GM23338 (cell line): ENCODE data around the gene MYL6. TPM values are rescaled to one million over a fixed set of nuclear protein-coding genes. Genes with fewer than 3 reads are reported as not detected.

Experiments used
- ATAC-seq: fragments of 200-7000 bp; cut with Tn5 transposase; 3 replicates; pipeline ENCODE4 v1.9.1; 2020
- DNase-seq: peaks from one replicate; pipeline ENCODE4 v3.0.0-alpha.2; 2015; ENCODE audit warnings: low spot score
- H2AFZ ChIP-seq: fragments of 200-600 bp; sonication (generic); 2 replicates; pipeline ENCODE4 v1.8.0; 2016; ENCODE audit warnings: antibody characterized with exemption, mild to moderate bottlenecking, moderate library complexity
- H3F3A ChIP-seq: fragments of 200-600 bp; sonication (generic); replicated peaks from 2 replicates; pipeline ENCODE4 v1.8.0; 2017; ENCODE audit warnings: antibody characterized with exemption, mixed run types, low read depth
- H3K27ac ChIP-seq: fragments of 200-600 bp; sonication (generic); 2 replicates; pipeline ENCODE4 v1.6.1; 2016; ENCODE audit warnings: low read depth
- H3K27me3 ChIP-seq: fragments of 200-600 bp; sonication (generic); 2 replicates; pipeline ENCODE4 v1.8.0; 2016; ENCODE audit warnings: mild to moderate bottlenecking, mixed run types, moderate library complexity; ENCODE audit not compliant: insufficient read depth
- H3K36me3 ChIP-seq: fragments of 200-600 bp; sonication (generic); 2 replicates; pipeline ENCODE4 v1.8.0; 2016; ENCODE audit warnings: mild to moderate bottlenecking; ENCODE audit not compliant: insufficient read depth
- H3K4me1 ChIP-seq: fragments of 200-600 bp; sonication (generic); 2 replicates; pipeline ENCODE4 v1.8.0; 2016; ENCODE audit warnings: mild to moderate bottlenecking, moderate library complexity; ENCODE audit not compliant: insufficient read depth
- H3K4me2 ChIP-seq: fragments of 200-600 bp; sonication (generic); 2 replicates; pipeline ENCODE4 v1.7.1; 2017; ENCODE audit warnings: mixed run types
- H3K4me3 ChIP-seq: fragments of 200-600 bp; sonication (generic); 2 replicates; pipeline ENCODE4 v1.6.1; 2016; ENCODE audit warnings: mixed run types
- H3K79me2 ChIP-seq: fragments of 200-600 bp; sonication (generic); replicated peaks from 2 replicates; pipeline ENCODE4 v1.8.0; 2017; ENCODE audit warnings: mild to moderate bottlenecking; ENCODE audit not compliant: insufficient read depth
- H3K9me2 ChIP-seq: fragments of 200-600 bp; sonication (generic); 2 replicates; pipeline ENCODE4 v1.8.0; 2017; ENCODE audit not compliant: insufficient read depth
- H4K20me1 ChIP-seq: fragments of 200-600 bp; sonication (generic); replicated peaks from 2 replicates; pipeline ENCODE4 v1.8.0; 2017; ENCODE audit warnings: mild to moderate bottlenecking; ENCODE audit not compliant: insufficient read depth
- H3K27ac Mint-ChIP-seq: 2 replicates; pipeline ENCODE4 v1.8.0; 2020; ENCODE audit warnings: inconsistent platforms, mild to moderate bottlenecking, moderate library complexity, mixed read lengths
- H3K27me3 Mint-ChIP-seq: 3 replicates; pipeline ENCODE4 v1.8.0; 2022; ENCODE audit warnings: low read depth, mild to moderate bottlenecking, moderate library complexity, mixed read lengths, inconsistent platforms; ENCODE audit not compliant: insufficient read depth, poor library complexity
- H3K36me3 Mint-ChIP-seq: 3 replicates; pipeline ENCODE4 v1.8.0; 2021; ENCODE audit warnings: low read depth, mild to moderate bottlenecking, inconsistent platforms, moderate library complexity, mixed read lengths
- H3K4me1 Mint-ChIP-seq: 3 replicates; pipeline ENCODE4 v1.8.0; 2020; ENCODE audit warnings: mild to moderate bottlenecking, inconsistent platforms, mixed read lengths
- H3K4me3 Mint-ChIP-seq: 3 replicates; pipeline ENCODE4 v1.8.0; 2021; ENCODE audit warnings: moderate library complexity, mild to moderate bottlenecking, inconsistent platforms, mixed read lengths
- H3K9me3 Mint-ChIP-seq: 3 replicates; pipeline ENCODE4 v1.8.0; 2020; ENCODE audit warnings: moderate library complexity, mild to moderate bottlenecking, inconsistent platforms, mixed read lengths
- CTCF ChIP-seq, 2 experiments: fragments of 200-600 bp in 1 of 2; sonication (generic) in 1 of 2; conservative IDR thresholded peaks; 2 replicates each; pipeline versions ENCODE4 v1.5.1 to v1.6.1; 2016 to 2017; ENCODE audit warnings: antibody characterized with exemption in 2 of 2, low read depth in 2 of 2, mild to moderate bottlenecking in 2 of 2, moderate library complexity in 1 of 2
- EZH2phosphoT487 ChIP-seq: fragments of 200-600 bp; sonication (generic); IDR thresholded peaks from one replicate; pipeline ENCODE4 v1.8.1; 2018; ENCODE audit warnings: antibody characterized with exemption; ENCODE audit not compliant: unreplicated experiment
- JUNB ChIP-seq: IDR thresholded peaks from one replicate; pipeline ENCODE4 v1.6.1; 2016; ENCODE audit warnings: antibody characterized with exemption; ENCODE audit not compliant: unreplicated experiment
- NANOG ChIP-seq: IDR thresholded peaks from 2 replicates; pipeline ENCODE4 v1.6.1; 2016; ENCODE audit warnings: antibody characterized with exemption, borderline replicate concordance
- POLR2AphosphoS5 ChIP-seq: IDR thresholded peaks from 2 replicates; pipeline ENCODE4 v1.6.1; 2016; ENCODE audit warnings: antibody characterized with exemption, low read depth
- REST ChIP-seq: IDR thresholded peaks from one replicate; pipeline ENCODE4 v1.6.1; 2018; ENCODE audit warnings: antibody characterized with exemption; ENCODE audit not compliant: unreplicated experiment
- STAT1 ChIP-seq: IDR thresholded peaks from one replicate; pipeline ENCODE4 v1.6.1; 2016; ENCODE audit warnings: antibody characterized with exemption; ENCODE audit not compliant: unreplicated experiment
- ZNF331 ChIP-seq: fragments of 250-450 bp; sonication (Bioruptor Pico); IDR thresholded peaks from 2 replicates; pipeline ENCODE4 v1.5.0; 2020; ENCODE audit warnings: low read depth, mild to moderate bottlenecking, moderate library complexity
- ZNF462 ChIP-seq: fragments of 250-450 bp; sonication (Bioruptor Pico); IDR thresholded peaks from 2 replicates; pipeline ENCODE4 v1.5.0; 2020; ENCODE audit warnings: mild to moderate bottlenecking, moderate library complexity
- polyA plus RNA-seq: library from polyadenylated mRNA; unstranded; fragments of >200 nt; fragmentation: Nextera tagmentation; extraction: Ambion mirVana; gene quantifications from 2 replicates; pipeline ENCODE4 v1.2.1, GENCODE V29; 2016
- total RNA-seq: library from RNA; depleted of rRNA; stranded (reverse); fragments of >200 nt; shearing (Covaris generic); gene quantifications from 2 replicates; pipeline ENCODE4 v1.2.3, GENCODE V29; 2014

The MYL6 gene
- total and polyA plus RNA-seq, 2 experiments from 2014 or later, result 1,092 to 1,545 TPM

- H4K20me1 ChIP-seq, result peaks cover 6% of the 10 kb centered on the region; the same call in 1 of the 2 replicates
- TF ChIP-seq ZNF331 (CRISPR knock-in tag), result no peak
- TF ChIP-seq STAT1, result no peak
- no peak for TF ChIP-seq CTCF (conservative IDR thresholded peaks at IDR 0.05; ENCODE audit: low read depth in 2 of 2)
- TF ChIP-seq NANOG, result no peak
- TF ChIP-seq EZH2phosphoT487, result no peak
- no peak for TF ChIP-seq POLR2AphosphoS5
- no peak for TF ChIP-seq JUNB
- no peak for TF ChIP-seq ZNF462 (CRISPR knock-in tag)
- TF ChIP-seq REST, result no peak
- no peak overlapping the region for H3K27ac ChIP-seq
- no peaks in the 10 kb centered on the region for H3K27me3 ChIP-seq
- H3K36me3 Mint-ChIP-seq, result peaks cover 69% of the 10 kb centered on the region
- H3K9me3 Mint-ChIP-seq, result peaks cover 6% of the 10 kb centered on the region; the same call in 2 of the 3 replicates
- H3K4me3 ChIP-seq, result no peak overlapping the region
- H3K4me1 ChIP-seq, result peaks cover 4% of the 10 kb centered on the region
- H3K27ac Mint-ChIP-seq, result no peak overlapping the region
- no peak overlapping the region for H3K4me3 Mint-ChIP-seq
- ATAC-seq (no peak), DNase-seq (no peak)
- peaks cover 20% of the 10 kb centered on the region for H3K27me3 Mint-ChIP-seq
- no peak overlapping the region for H2AFZ ChIP-seq
- H3K4me1 Mint-ChIP-seq, result peaks cover 10% of the 10 kb centered on the region; the same call in 2 of the 3 replicates
- H3K79me2 ChIP-seq, result peaks cover 12% of the 10 kb centered on the region
- no peak overlapping the region for H3K4me2 ChIP-seq
- H3K9me2 ChIP-seq, result no peaks in the 10 kb centered on the region
- H3K36me3 ChIP-seq, result peaks cover 33% of the 10 kb centered on the region
- peaks cover 46% of the 10 kb centered on the region for H3F3A ChIP-seq
These were observed 44.1 kb upstream of the MYL6 start for GRCh38 chr12:56114084-56114483.
